PC-3 (cell line): Measurements from ENCODE around the gene CRYBB2.

Experiments
- CTCF ChIP-seq: fragments of 300-600 bp; sonication (generic); conservative IDR thresholded peaks from 2 replicates; pipeline ENCODE4 v1.5.1; 2017; ENCODE audit warnings: antibody characterized with exemption, low read depth, mild to moderate bottlenecking, low read length
- EZH2 ChIP-seq: fragments of 300-600 bp; sonication (generic); IDR thresholded peaks from one replicate; pipeline ENCODE4 v1.6.1; 2017; ENCODE audit warnings: antibody characterized with exemption, mild to moderate bottlenecking, low read length; ENCODE audit not compliant: unreplicated experiment
- EZH2phosphoT487 ChIP-seq: fragments of 300-600 bp; sonication (generic); IDR thresholded peaks from 2 replicates; pipeline ENCODE4 v1.6.1; 2018; ENCODE audit warnings: mild to moderate bottlenecking, antibody characterized with exemption, low read length, borderline replicate concordance

GRCh38 chr22:25183949-25184619, 35.4 kb upstream of the CRYBB2 start:
- no peak for TF ChIP-seq CTCF
- no peak for TF ChIP-seq EZH2phosphoT487
- no peak for TF ChIP-seq EZH2
